IMR-90 (cell line): ENCODE results near the gene OR4D9.

Experiments used
- CHD1 ChIP-seq: IDR thresholded peaks from 2 replicates; pipeline ENCODE4 v1.6.1; 2012; ENCODE audit warnings: low read depth, low read length, improper control_type of control experiment
- CTCF ChIP-seq: conservative IDR thresholded peaks from 2 replicates; pipeline ENCODE4 v1.5.1; 2012; ENCODE audit warnings: mild to moderate bottlenecking, low read depth, low read length, improper control_type of control experiment
- ELK1 ChIP-seq: fragments of 150-350 bp; IDR thresholded peaks from 2 replicates; pipeline ENCODE4 v1.6.1; 2016; ENCODE audit warnings: low read depth, mild to moderate bottlenecking, low read length, moderate library complexity, borderline replicate concordance
- MAFK ChIP-seq: IDR thresholded peaks from 2 replicates; pipeline ENCODE4 v1.6.1; 2012; ENCODE audit warnings: low read depth, low read length, improper control_type of control experiment
- MXI1 ChIP-seq: IDR thresholded peaks from 2 replicates; pipeline ENCODE4 v1.6.1; 2012; ENCODE audit warnings: low read depth, mild to moderate bottlenecking, low read length, moderate library complexity, borderline replicate concordance
- POLR2A ChIP-seq: IDR thresholded peaks from 2 replicates; pipeline ENCODE4 v1.6.1; 2012; ENCODE audit warnings: mild to moderate bottlenecking, low read depth, low read length
- RAD21 ChIP-seq: IDR thresholded peaks from 2 replicates; pipeline ENCODE4 v1.6.1; 2012; ENCODE audit warnings: low read length, improper control_type of control experiment
- RCOR1 ChIP-seq: IDR thresholded peaks from 2 replicates; pipeline ENCODE4 v1.6.1; 2012; ENCODE audit warnings: mild to moderate bottlenecking, low read length, improper control_type of control experiment; ENCODE audit not compliant: insufficient replicate concordance
- RFX5 ChIP-seq: IDR thresholded peaks from 2 replicates; pipeline ENCODE4 v1.8.0; 2012; ENCODE audit warnings: low read depth, mild to moderate bottlenecking, low read length, moderate library complexity
- USF2 ChIP-seq: fragments of 150-350 bp; IDR thresholded peaks from 2 replicates; pipeline ENCODE4 v1.6.1; 2017; ENCODE audit warnings: mild to moderate bottlenecking, antibody characterized with exemption, low read length, low read depth

GRCh38 chr11:59511675-59512074 is 336 bp downstream of the OR4D9 start:
- TF ChIP-seq RAD21 (no peak), CHD1 (no peak), CTCF (no peak), MAFK (no peak), POLR2A (no peak), MXI1 (no peak), ELK1 (no peak), RCOR1 (no peak), USF2 (no peak), RFX5 (no peak)
